ENCODE results near the gene THBS4.

THBS4 gene

GRCh38 chr5:80057099-80057498 is 22.0 kb downstream of the THBS4 start:
- no peak for TF ChIP-seq CTCF (IDR thresholded peaks at IDR 0.05; ENCODE audit: low read depth, low read length)
- no peak overlapping the region for H3K4me3 ChIP-seq (ENCODE audit: low read depth, low read length)
- DNase-seq (ENCODE audit: low read depth, low spot score) = no peak
- in situ Hi-C loops (cut with HindIII; ENCODE audit: low sequenced_read_pairs) = no loop called here

GRCh38 chr5:80057921-80058320 is 22.8 kb downstream of the THBS4 start:
- no peak overlapping the region for H3K4me3 ChIP-seq (ENCODE audit: low read depth, low read length)
- no peak for DNase-seq (ENCODE audit: low read depth, low spot score)
- no peak for TF ChIP-seq CTCF (IDR thresholded peaks at IDR 0.05; ENCODE audit: low read depth, low read length)
- in situ Hi-C loops (cut with HindIII; ENCODE audit: low sequenced_read_pairs) = no loop called here

- no peak overlapping the region for H3K4me3 ChIP-seq (ENCODE audit: low read depth, low read length)
- in situ Hi-C loops (cut with HindIII; ENCODE audit: low sequenced_read_pairs) = no loop called here
- TF ChIP-seq CTCF (IDR thresholded peaks at IDR 0.05; ENCODE audit: low read depth, low read length) = no peak
- DNase-seq (ENCODE audit: low read depth, low spot score) = no peak
These were observed 24.3 kb downstream of the THBS4 start for GRCh38 chr5:80059354-80059980.

GRCh38 chr5:80060966-80061365 is 25.8 kb downstream of the THBS4 start:
- in situ Hi-C loops (cut with HindIII; ENCODE audit: low sequenced_read_pairs) = no loop called here
- no peak for TF ChIP-seq CTCF (IDR thresholded peaks at IDR 0.05; ENCODE audit: low read depth, low read length)
- no peak for DNase-seq (ENCODE audit: low read depth, low spot score)
- no peak overlapping the region for H3K4me3 ChIP-seq (ENCODE audit: low read depth, low read length)

- no peak for DNase-seq (ENCODE audit: low read depth, low spot score)
- H3K4me3 ChIP-seq (ENCODE audit: low read depth, low read length) = no peak overlapping the region
- no peak for TF ChIP-seq CTCF (IDR thresholded peaks at IDR 0.05; ENCODE audit: low read depth, low read length)
- in situ Hi-C loops (cut with HindIII; ENCODE audit: low sequenced_read_pairs) = no loop called here
These were observed 26.4 kb downstream of the THBS4 start for GRCh38 chr5:80061547-80061946.

GRCh38 chr5:80064124-80064523 is 29.0 kb downstream of the THBS4 start:
- no peak for DNase-seq (ENCODE audit: low read depth, low spot score)
- in situ Hi-C loops (cut with HindIII; ENCODE audit: low sequenced_read_pairs) = no loop called here
- no peak for TF ChIP-seq CTCF (IDR thresholded peaks at IDR 0.05; ENCODE audit: low read depth, low read length)
- no peak overlapping the region for H3K4me3 ChIP-seq (ENCODE audit: low read depth, low read length)

- no peak for TF ChIP-seq CTCF (IDR thresholded peaks at IDR 0.05; ENCODE audit: low read depth, low read length)
- no peak overlapping the region for H3K4me3 ChIP-seq (ENCODE audit: low read depth, low read length)
- DNase-seq (ENCODE audit: low read depth, low spot score) = no peak
- in situ Hi-C loops (cut with HindIII; ENCODE audit: low sequenced_read_pairs) = no loop called here
These were observed 31.9 kb downstream of the THBS4 start for GRCh38 chr5:80067016-80067415.
